Erythroblast (primary cell): ENCODE measurements around the gene CUEDC2.

Source experiments
- GATA1 ChIP-seq: IDR thresholded peaks from 2 replicates; pipeline ENCODE4 v1.6.1; 2011; ENCODE audit warnings: low read depth, mild to moderate bottlenecking, control low read depth, low read length, moderate library complexity
- POLR2A ChIP-seq: IDR thresholded peaks from 2 replicates; pipeline ENCODE4 v1.6.1; 2011; ENCODE audit warnings: mild to moderate bottlenecking, low read length

DNA sequence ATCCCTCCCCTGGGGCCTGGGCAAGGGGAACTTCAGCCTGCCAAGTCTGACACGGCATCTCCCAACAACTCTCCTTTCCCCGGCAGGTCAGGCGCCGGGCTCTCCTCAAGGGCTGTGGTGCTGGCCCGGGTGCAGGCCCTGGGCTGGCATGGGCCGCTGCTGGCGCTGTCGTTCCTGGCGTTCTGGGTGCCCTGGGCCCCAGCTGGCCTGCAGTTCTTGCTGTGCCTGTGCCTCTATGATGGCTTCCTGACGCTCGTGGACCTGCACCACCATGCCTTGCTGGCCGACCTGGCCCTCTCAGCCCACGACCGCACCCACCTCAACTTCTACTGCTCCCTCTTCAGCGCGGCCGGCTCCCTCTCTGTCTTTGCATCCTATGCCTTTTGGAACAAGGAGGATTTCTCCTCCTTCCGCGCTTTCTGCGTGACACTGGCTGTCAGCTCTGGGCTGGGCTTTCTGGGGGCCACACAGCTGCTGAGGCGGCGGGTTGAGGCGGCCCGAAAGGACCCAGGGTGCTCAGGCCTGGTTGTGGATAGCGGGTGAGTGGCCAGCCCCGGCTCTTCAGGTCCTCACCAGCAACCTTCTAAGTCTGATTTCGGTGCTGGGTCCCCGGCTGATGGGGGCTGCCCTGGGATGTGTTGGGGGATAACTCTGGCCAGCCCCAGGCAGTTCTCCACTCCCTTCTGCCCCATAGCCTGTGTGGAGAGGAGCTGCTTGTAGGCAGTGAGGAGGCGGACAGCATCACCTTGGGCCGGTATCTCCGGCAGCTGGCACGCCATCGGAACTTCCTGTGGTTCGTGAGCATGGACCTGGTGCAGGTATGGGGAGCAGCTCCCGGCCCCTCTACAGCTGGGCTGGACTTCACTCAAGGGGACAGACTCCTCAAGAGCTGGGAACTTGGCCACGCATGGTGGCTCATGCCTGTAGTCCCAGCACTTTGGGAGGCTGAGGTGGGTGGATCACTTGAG, 38.5 kb upstream of the CUEDC2 start:
- no peak for TF ChIP-seq POLR2A
- TF ChIP-seq GATA1, result no peak
